Gastroesophageal sphincter (tissue), 3 donors: ENCODE results near the gene KDM4C.

ENCODE experiments used
- CTCF ChIP-seq, 4 experiments: fragments of 200-600 bp in 2 of 4; fragments of 450-650 bp in 2 of 4; sonication (generic) in 1 of 4; IDR thresholded peaks; one replicate each; pipeline ENCODE4 v1.5.1; 2017 to 2019; ENCODE audit warnings: antibody characterized with exemption in 4 of 4, mild to moderate bottlenecking in 2 of 4, moderate library complexity in 2 of 4
- POLR2A ChIP-seq, 2 donors: fragments of 450-650 bp; IDR thresholded peaks; one replicate each; pipeline ENCODE4 v1.6.1; 2017; ENCODE audit warnings: antibody characterized with exemption in 2 of 2, mild to moderate bottlenecking in 2 of 2, moderate library complexity in 1 of 2

GRCh38 chr9:7130266-7130820 lies 372.6 kb downstream of the KDM4C start:
- no peak for TF ChIP-seq CTCF (IDR thresholded peaks at IDR 0.05)
- no peak for TF ChIP-seq POLR2A (IDR thresholded peaks at IDR 0.05)
